ENCODE data around the gene LOC128125822. TPM values are rescaled to one million over a fixed set of nuclear protein-coding genes. Genes with fewer than 3 reads are reported as not detected.

Gene LOC128125822

DNA sequence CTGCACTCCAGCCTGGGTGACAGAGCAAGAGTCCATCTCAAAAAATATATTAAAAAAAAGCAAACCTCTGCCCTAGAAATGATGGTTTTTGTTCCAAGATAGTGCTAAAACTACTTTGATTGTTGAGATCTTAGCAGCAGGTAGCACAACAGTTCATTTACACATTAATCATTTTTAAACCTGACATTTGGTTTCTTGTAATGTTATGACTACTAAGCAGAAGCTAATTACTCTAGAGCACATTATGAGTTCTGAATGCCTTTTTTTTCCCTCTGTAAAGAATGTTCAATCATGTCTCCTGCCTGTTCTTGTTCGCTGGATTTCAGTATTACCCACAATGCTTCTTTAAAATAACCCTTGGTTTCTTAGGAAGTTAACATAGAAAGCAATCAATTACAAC is 38.7 kb downstream of the LOC128125822 start:
- Histone ChIP-seq H3K9me3 (no peaks in the 10 kb centered on the region), H3K36me3 (no peaks in the 10 kb centered on the region), H3K27me3 (no peaks in the 10 kb centered on the region), H3K27ac (no peak overlapping the region), H3K4me1 (no peaks in the 10 kb centered on the region), H3K4me3 (no peak overlapping the region)
- ATAC-seq, result no peak
- intact Hi-C loops (cut with DNase I), result no loop called here
- WGBS, 2 donors, result 38 to 80% methylated on average over 1 of the region's 1 CpG
- TF ChIP-seq, protein P1, sequence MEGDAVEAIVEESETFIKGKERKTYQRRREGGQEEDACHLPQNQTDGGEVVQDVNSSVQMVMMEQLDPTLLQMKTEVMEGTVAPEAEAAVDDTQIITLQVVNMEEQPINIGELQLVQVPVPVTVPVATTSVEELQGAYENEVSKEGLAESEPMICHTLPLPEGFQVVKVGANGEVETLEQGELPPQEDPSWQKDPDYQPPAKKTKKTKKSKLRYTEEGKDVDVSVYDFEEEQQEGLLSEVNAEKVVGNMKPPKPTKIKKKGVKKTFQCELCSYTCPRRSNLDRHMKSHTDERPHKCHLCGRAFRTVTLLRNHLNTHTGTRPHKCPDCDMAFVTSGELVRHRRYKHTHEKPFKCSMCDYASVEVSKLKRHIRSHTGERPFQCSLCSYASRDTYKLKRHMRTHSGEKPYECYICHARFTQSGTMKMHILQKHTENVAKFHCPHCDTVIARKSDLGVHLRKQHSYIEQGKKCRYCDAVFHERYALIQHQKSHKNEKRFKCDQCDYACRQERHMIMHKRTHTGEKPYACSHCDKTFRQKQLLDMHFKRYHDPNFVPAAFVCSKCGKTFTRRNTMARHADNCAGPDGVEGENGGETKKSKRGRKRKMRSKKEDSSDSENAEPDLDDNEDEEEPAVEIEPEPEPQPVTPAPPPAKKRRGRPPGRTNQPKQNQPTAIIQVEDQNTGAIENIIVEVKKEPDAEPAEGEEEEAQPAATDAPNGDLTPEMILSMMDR (IDR thresholded peaks at IDR 0.05), result no peak
- no peak for DNase-seq

DNA sequence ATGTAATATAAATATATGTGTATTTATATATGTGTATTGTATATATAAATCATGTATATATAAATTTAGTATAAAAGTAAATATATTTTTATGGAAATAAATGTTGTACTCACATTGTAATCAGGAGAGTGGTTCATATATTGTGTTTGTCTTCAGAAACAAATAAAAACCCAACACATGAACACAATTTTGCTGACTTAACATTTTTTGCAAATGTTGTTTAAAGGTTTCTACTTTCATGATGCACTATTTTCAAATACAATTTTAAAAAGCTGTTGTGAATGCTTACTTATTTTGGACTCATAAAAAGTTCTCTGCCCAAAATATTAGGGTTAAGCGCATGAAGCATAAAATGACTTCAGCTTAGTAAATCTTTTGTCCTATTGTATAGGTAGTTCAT is 39.3 kb downstream of the LOC128125822 start:
- no peak overlapping the region for H3K4me3 ChIP-seq
- H3K4me1 ChIP-seq, result no peaks in the 10 kb centered on the region
- no peak overlapping the region for H3K27ac ChIP-seq
- no peaks in the 10 kb centered on the region for H3K27me3 ChIP-seq
- WGBS, 2 donors, result 98 to 99% methylated on average over 1 of the region's 1 CpG
- H3K36me3 ChIP-seq, result no peaks in the 10 kb centered on the region
- DNase-seq (no peak), ATAC-seq (no peak)
- TF ChIP-seq, protein P1 (IDR thresholded peaks at IDR 0.05), result no peak
- intact Hi-C loops (cut with DNase I), result no loop called here
- H3K9me3 ChIP-seq, result no peaks in the 10 kb centered on the region

DNA sequence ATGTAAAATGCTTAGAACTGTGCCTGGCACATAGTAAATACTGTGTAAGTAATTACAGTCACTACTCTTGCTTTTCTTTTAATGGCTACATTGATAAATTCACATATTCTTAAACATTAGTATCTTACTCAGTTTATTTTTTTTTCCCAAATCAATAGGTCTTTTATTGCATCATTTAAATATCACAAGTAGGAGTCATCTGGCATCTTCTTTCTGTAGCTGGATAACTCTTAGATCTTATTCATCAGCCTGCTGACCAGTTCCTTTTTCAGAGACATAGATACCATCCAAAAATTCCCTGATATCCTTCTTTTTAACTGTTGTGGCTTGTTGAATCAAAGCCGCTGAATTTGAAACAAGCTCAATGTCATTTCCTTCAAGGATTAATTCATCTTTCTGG is 43.3 kb downstream of the LOC128125822 start:
- Histone ChIP-seq H3K36me3 (no peaks in the 10 kb centered on the region), H3K9me3 (no peaks in the 10 kb centered on the region), H3K4me3 (no peak overlapping the region), H3K27ac (no peak overlapping the region), H3K27me3 (peaks cover 0 to 12% (median 6%) of the 10 kb centered on the region in 7 donors), H3K4me1 (no peaks in the 10 kb centered on the region)
- TF ChIP-seq, protein P1 (IDR thresholded peaks at IDR 0.05), result no peak
- 96% methylated on average over 1 of the region's 1 CpG for WGBS, 2 donors
- DNase-seq (no peak), ATAC-seq (no peak)
- intact Hi-C loops (cut with DNase I), result no loop called here

Other genes starting within 250 kb of the LOC128125822 start
- 10 to 100 TPM; 30.0 to 69.9 (median 51.3) TPM for gene PTP4A1, start within 50 bp of the LOC128125822 start, total RNA-seq
- gene PTP4A1, start within 50 bp of the LOC128125822 start, polyA plus RNA-seq, result 10 to 100 TPM in 1 of 2 donors, 1 to 10 TPM in 1; 2.6 to 13.6 TPM
- gene PHF3, start 63.3 kb downstream of the LOC128125822 start, total RNA-seq, result 10 to 100 TPM; 25.8 to 46.3 (median 41.0) TPM
- gene PHF3, start 63.3 kb downstream of the LOC128125822 start, polyA plus RNA-seq, result 1 to 10 TPM; 4.3 to 9.0 TPM

Data from heart right ventricle (tissue), 16 donors.